Body of pancreas (tissue), 4 donors: ENCODE data around the gene CFL1.

Source experiments
- POLR2A ChIP-seq, 3 donors: fragments of 450-650 bp; IDR thresholded peaks; one replicate each; pipeline ENCODE4 v1.6.1; 2016; ENCODE audit warnings: antibody characterized with exemption in 3 of 3, mild to moderate bottlenecking in 2 of 3
- TF ChIP-seq, protein P1 (sequence below), 7 experiments: fragments of 450-650 bp in 4 of 7; fragments of 200-600 bp in 3 of 7; sonication (generic) in 3 of 7; IDR thresholded peaks; one replicate each; pipeline ENCODE4 v1.5.1; 2016 to 2019; ENCODE audit warnings: antibody characterized with exemption in 7 of 7

DNA sequence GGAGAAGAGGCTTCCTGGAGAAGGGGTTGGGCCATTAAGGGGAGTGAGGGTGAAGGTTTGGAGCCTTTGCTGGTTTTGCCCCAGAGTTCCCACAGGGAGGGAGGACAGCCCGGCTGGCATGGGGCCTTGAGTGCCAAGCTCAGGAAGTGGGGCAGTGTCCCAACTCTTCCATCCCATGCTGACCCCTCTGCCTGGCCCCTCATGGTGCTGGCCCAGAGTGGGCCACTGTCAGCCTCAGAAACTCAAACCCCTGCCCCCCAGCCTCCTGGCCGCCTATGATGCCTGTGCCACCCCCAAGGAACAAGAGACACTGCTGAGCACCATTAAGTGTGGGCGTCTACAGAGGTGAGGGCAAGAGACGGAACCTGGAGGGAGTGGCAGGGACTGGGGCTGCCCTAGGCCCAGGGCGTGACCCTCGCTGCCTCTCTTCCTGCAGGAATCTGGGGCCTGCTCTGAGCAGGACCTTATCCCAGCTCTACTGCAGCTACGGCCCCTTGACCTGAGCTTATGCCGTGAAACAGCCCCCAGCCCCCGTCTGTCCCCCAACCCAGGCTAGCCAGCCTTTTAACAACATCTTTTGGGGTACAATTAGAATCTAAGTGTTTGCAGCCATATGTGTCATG, 7.7 kb upstream of the CFL1 start:
- TF ChIP-seq, protein P1, sequence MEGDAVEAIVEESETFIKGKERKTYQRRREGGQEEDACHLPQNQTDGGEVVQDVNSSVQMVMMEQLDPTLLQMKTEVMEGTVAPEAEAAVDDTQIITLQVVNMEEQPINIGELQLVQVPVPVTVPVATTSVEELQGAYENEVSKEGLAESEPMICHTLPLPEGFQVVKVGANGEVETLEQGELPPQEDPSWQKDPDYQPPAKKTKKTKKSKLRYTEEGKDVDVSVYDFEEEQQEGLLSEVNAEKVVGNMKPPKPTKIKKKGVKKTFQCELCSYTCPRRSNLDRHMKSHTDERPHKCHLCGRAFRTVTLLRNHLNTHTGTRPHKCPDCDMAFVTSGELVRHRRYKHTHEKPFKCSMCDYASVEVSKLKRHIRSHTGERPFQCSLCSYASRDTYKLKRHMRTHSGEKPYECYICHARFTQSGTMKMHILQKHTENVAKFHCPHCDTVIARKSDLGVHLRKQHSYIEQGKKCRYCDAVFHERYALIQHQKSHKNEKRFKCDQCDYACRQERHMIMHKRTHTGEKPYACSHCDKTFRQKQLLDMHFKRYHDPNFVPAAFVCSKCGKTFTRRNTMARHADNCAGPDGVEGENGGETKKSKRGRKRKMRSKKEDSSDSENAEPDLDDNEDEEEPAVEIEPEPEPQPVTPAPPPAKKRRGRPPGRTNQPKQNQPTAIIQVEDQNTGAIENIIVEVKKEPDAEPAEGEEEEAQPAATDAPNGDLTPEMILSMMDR (IDR thresholded peaks at IDR 0.05): no peak
- no peak for TF ChIP-seq POLR2A (IDR thresholded peaks at IDR 0.05)
